ENCODE measurements around the gene IL12RB2.
"Not testable (repeated sequence)": the region's sequence is repeated elsewhere in the genome, so short reads cannot be mapped to it uniquely, and the experiment has no call there.

The IL12RB2 gene

DNA sequence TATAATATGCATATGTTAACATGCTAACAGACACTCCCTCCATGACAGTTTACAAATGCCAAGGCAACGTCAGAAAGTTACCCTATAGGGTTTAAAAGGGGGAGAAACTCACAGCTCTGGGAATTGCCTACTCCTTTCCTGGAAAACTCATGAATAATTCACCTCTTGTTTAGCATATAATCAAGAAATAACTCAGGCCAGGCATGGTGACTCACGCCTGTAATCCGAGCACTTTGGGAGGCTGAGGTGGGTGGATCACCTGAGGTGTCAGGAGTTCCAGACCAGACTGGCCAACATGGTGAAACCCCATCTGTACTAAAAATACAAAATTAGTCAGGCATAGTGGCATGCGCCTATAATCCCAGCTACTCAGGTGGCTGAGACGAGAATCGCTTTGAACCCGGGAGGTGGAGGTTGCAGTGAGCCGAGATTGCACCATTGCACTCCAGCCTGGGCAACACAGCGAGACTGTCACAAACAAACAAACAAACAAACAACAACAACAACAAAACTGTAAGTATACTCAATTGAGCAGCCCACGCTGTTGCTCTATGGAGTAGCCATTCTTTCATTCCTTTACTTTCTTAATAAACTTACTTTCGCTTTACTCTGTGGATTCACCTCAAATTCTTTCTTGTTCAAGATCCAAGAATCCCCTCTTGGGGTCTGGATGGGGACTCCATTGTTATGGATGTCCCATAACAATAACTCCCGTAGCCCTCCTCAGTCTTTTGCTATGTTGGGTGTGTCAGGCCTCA, 92.5 kb downstream of the IL12RB2 start:
- H3K14ac ChIP-seq (ENCODE audit: low read length); H3K27me3 ChIP-seq (ENCODE audit: control insufficient read depth in 3 of 3, insufficient read depth in 3 of 3, low read depth in 1 of 3, low read length in 3 of 3); H3K18ac ChIP-seq (ENCODE audit: low read length); H3K9me3 ChIP-seq (replicated peaks in 1 of 2; ENCODE audit: control insufficient read depth in 2 of 2, insufficient read depth in 1 of 2, low read depth in 1 of 2, low read length in 2 of 2); H2BK5ac ChIP-seq (ENCODE audit: low read length); H2AK5ac ChIP-seq (ENCODE audit: low read depth, low read length); H2BK120ac ChIP-seq (ENCODE audit: low read depth, low read length); H3K79me1 ChIP-seq (ENCODE audit: low read depth, low read length); H4K8ac ChIP-seq (ENCODE audit: low read depth, low read length); H3K27ac ChIP-seq (replicated peaks; ENCODE audit: low read length); H3K9ac ChIP-seq (ENCODE audit: low read depth, low read length, poor library complexity); H4K91ac ChIP-seq (ENCODE audit: low read depth, low read length, poor library complexity); H2BK15ac ChIP-seq (ENCODE audit: low read length); H3K4me1 ChIP-seq (ENCODE audit: control insufficient read depth in 2 of 2, insufficient read depth in 1 of 2, low read depth in 1 of 2, low read length in 2 of 2); H2BK12ac ChIP-seq (ENCODE audit: low read length); H3K4ac ChIP-seq (ENCODE audit: low read length); H3K23ac ChIP-seq (ENCODE audit: low read depth, low read length, poor library complexity); H2AFZ ChIP-seq (ENCODE audit: low read length); DNase-seq (ENCODE audit: low spot score); H3K4me3 ChIP-seq (ENCODE audit: low read length in 2 of 2); H3K36me3 ChIP-seq (replicated peaks in 1 of 2; ENCODE audit: control insufficient read depth in 2 of 2, insufficient read depth in 2 of 2, low read length in 2 of 2); H3K4me2 ChIP-seq (ENCODE audit: insufficient read depth, low read length, poor library complexity, severe bottlenecking): not testable (repeated sequence)
- no CpG with 5 or more reads among the region's 12 CpGs for WGBS, 2 donors (ENCODE audit: extremely low coverage in 2 of 2, insufficient read length in 2 of 2, insufficient replicate concordance in 1 of 2)

GRCh38 chr1:67401443-67401842, 93.8 kb downstream of the IL12RB2 start:
- H3K9ac ChIP-seq (ENCODE audit: low read depth, low read length, poor library complexity) = no peak overlapping the region
- H3K4me2 ChIP-seq (ENCODE audit: insufficient read depth, low read length, poor library complexity, severe bottlenecking) = no peak overlapping the region
- H3K23ac ChIP-seq (ENCODE audit: low read depth, low read length, poor library complexity) = no peak overlapping the region
- H3K9me3 ChIP-seq (replicated peaks in 1 of 2; ENCODE audit: control insufficient read depth in 2 of 2, insufficient read depth in 1 of 2, low read depth in 1 of 2, low read length in 2 of 2) = no peaks in the 10 kb centered on the region
- no peak overlapping the region for H4K8ac ChIP-seq (ENCODE audit: low read depth, low read length)
- H4K91ac ChIP-seq (ENCODE audit: low read depth, low read length, poor library complexity) = no peak overlapping the region
- no peak for DNase-seq (ENCODE audit: low spot score)
- no peaks in the 10 kb centered on the region for H3K79me1 ChIP-seq (ENCODE audit: low read depth, low read length)
- no peak overlapping the region for H3K4me3 ChIP-seq (ENCODE audit: low read length in 2 of 2)
- no peak overlapping the region for H3K27ac ChIP-seq (replicated peaks; ENCODE audit: low read length)
- no peak overlapping the region for H3K4ac ChIP-seq (ENCODE audit: low read length)
- H3K4me1 ChIP-seq (ENCODE audit: control insufficient read depth in 2 of 2, insufficient read depth in 1 of 2, low read depth in 1 of 2, low read length in 2 of 2) = peaks cover 0 to 3% of the 10 kb centered on the region in 2 donors
- no peak overlapping the region for H3K14ac ChIP-seq (ENCODE audit: low read length)
- H3K27me3 ChIP-seq (ENCODE audit: control insufficient read depth in 3 of 3, insufficient read depth in 3 of 3, low read depth in 1 of 3, low read length in 3 of 3) = no peaks in the 10 kb centered on the region
- no peak overlapping the region for H2BK120ac ChIP-seq (ENCODE audit: low read depth, low read length)
- H3K18ac ChIP-seq (ENCODE audit: low read length) = no peak overlapping the region
- no peak overlapping the region for H2BK5ac ChIP-seq (ENCODE audit: low read length)
- peaks cover 0 to 11% of the 10 kb centered on the region in 2 donors for H3K36me3 ChIP-seq (replicated peaks in 1 of 2; ENCODE audit: control insufficient read depth in 2 of 2, insufficient read depth in 2 of 2, low read length in 2 of 2)
- H2AK5ac ChIP-seq (ENCODE audit: low read depth, low read length) = no peak overlapping the region
- no CpG with 5 or more reads among the region's 6 CpGs for WGBS, 2 donors (ENCODE audit: extremely low coverage in 2 of 2, insufficient read length in 2 of 2, insufficient replicate concordance in 1 of 2)
- no peak overlapping the region for H2BK15ac ChIP-seq (ENCODE audit: low read length)
- H2BK12ac ChIP-seq (ENCODE audit: low read length) = no peak overlapping the region
- no peak overlapping the region for H2AFZ ChIP-seq (ENCODE audit: low read length)

- Histone ChIP-seq H2AK5ac (ENCODE audit: low read depth, low read length) (no peak overlapping the region), H2BK120ac (ENCODE audit: low read depth, low read length) (no peak overlapping the region), H2AFZ (ENCODE audit: low read length) (no peak overlapping the region), H3K4me3 (ENCODE audit: low read length in 2 of 2) (no peak overlapping the region), H3K9ac (ENCODE audit: low read depth, low read length, poor library complexity) (no peak overlapping the region), H3K4me1 (ENCODE audit: control insufficient read depth in 2 of 2, insufficient read depth in 1 of 2, low read depth in 1 of 2, low read length in 2 of 2) (peaks cover 0 to 3% of the 10 kb centered on the region in 2 donors), H3K27ac (replicated peaks; ENCODE audit: low read length) (no peak overlapping the region), H3K23ac (ENCODE audit: low read depth, low read length, poor library complexity) (no peak overlapping the region), H2BK12ac (ENCODE audit: low read length) (no peak overlapping the region), H3K79me1 (ENCODE audit: low read depth, low read length) (no peaks in the 10 kb centered on the region), H3K18ac (ENCODE audit: low read length) (no peak overlapping the region), H3K27me3 (ENCODE audit: control insufficient read depth in 3 of 3, insufficient read depth in 3 of 3, low read depth in 1 of 3, low read length in 3 of 3) (no peaks in the 10 kb centered on the region), H3K4me2 (ENCODE audit: insufficient read depth, low read length, poor library complexity, severe bottlenecking) (no peak overlapping the region), H2BK5ac (ENCODE audit: low read length) (no peak overlapping the region), H4K91ac (ENCODE audit: low read depth, low read length, poor library complexity) (no peak overlapping the region), H2BK15ac (ENCODE audit: low read length) (no peak overlapping the region), H4K8ac (ENCODE audit: low read depth, low read length) (no peak overlapping the region), H3K36me3 (replicated peaks in 1 of 2; ENCODE audit: control insufficient read depth in 2 of 2, insufficient read depth in 2 of 2, low read length in 2 of 2) (peaks cover 3 to 33% of the 10 kb centered on the region in 2 donors), H3K9me3 (replicated peaks in 1 of 2; ENCODE audit: control insufficient read depth in 2 of 2, insufficient read depth in 1 of 2, low read depth in 1 of 2, low read length in 2 of 2) (no peaks in the 10 kb centered on the region), H3K14ac (ENCODE audit: low read length) (no peak overlapping the region), H3K4ac (ENCODE audit: low read length) (no peak overlapping the region)
- no peak for DNase-seq (ENCODE audit: low spot score)
- WGBS, 2 donors (ENCODE audit: extremely low coverage in 2 of 2, insufficient read length in 2 of 2, insufficient replicate concordance in 1 of 2) = no CpG with 5 or more reads among the region's 5 CpGs
Measured at GRCh38 chr1:67404212-67404620, 96.5 kb downstream of the IL12RB2 start.

GRCh38 chr1:67405473-67406245, 98.0 kb downstream of the IL12RB2 start:
- no peak for DNase-seq (ENCODE audit: low spot score)
- no peak overlapping the region for H4K91ac ChIP-seq (ENCODE audit: low read depth, low read length, poor library complexity)
- no peak overlapping the region for H3K9ac ChIP-seq (ENCODE audit: low read depth, low read length, poor library complexity)
- H3K4me2 ChIP-seq (ENCODE audit: insufficient read depth, low read length, poor library complexity, severe bottlenecking) = no peak overlapping the region
- no peak overlapping the region for H2BK15ac ChIP-seq (ENCODE audit: low read length)
- no peak overlapping the region for H3K4me3 ChIP-seq (ENCODE audit: low read length in 2 of 2)
- H4K8ac ChIP-seq (ENCODE audit: low read depth, low read length) = no peak overlapping the region
- H3K27me3 ChIP-seq (ENCODE audit: control insufficient read depth in 3 of 3, insufficient read depth in 3 of 3, low read depth in 1 of 3, low read length in 3 of 3) = no peaks in the 10 kb centered on the region
- no CpG with 5 or more reads among the region's 3 CpGs for WGBS, 2 donors (ENCODE audit: extremely low coverage in 2 of 2, insufficient read length in 2 of 2, insufficient replicate concordance in 1 of 2)
- no peak overlapping the region for H2AK5ac ChIP-seq (ENCODE audit: low read depth, low read length)
- H2BK5ac ChIP-seq (ENCODE audit: low read length) = no peak overlapping the region
- no peak overlapping the region for H2AFZ ChIP-seq (ENCODE audit: low read length)
- H3K36me3 ChIP-seq (replicated peaks in 1 of 2; ENCODE audit: control insufficient read depth in 2 of 2, insufficient read depth in 2 of 2, low read length in 2 of 2) = peaks cover 3 to 48% of the 10 kb centered on the region in 2 donors
- H3K4ac ChIP-seq (ENCODE audit: low read length) = no peak overlapping the region
- no peak overlapping the region for H2BK12ac ChIP-seq (ENCODE audit: low read length)
- no peaks in the 10 kb centered on the region for H3K4me1 ChIP-seq (ENCODE audit: control insufficient read depth in 2 of 2, insufficient read depth in 1 of 2, low read depth in 1 of 2, low read length in 2 of 2)
- H3K23ac ChIP-seq (ENCODE audit: low read depth, low read length, poor library complexity) = no peak overlapping the region
- H3K9me3 ChIP-seq (replicated peaks in 1 of 2; ENCODE audit: control insufficient read depth in 2 of 2, insufficient read depth in 1 of 2, low read depth in 1 of 2, low read length in 2 of 2) = no peaks in the 10 kb centered on the region
- no peak overlapping the region for H3K27ac ChIP-seq (replicated peaks; ENCODE audit: low read length)
- H3K14ac ChIP-seq (ENCODE audit: low read length) = no peak overlapping the region
- H2BK120ac ChIP-seq (ENCODE audit: low read depth, low read length) = no peak overlapping the region
- H3K79me1 ChIP-seq (ENCODE audit: low read depth, low read length) = no peaks in the 10 kb centered on the region
- no peak overlapping the region for H3K18ac ChIP-seq (ENCODE audit: low read length)
